SK-N-MC (cell line): ENCODE measurements around the gene CRKL.

ENCODE experiments used
- EZH2 ChIP-seq: fragments of 200-600 bp; sonication (generic); IDR thresholded peaks from one replicate; pipeline ENCODE4 v1.6.1; 2017; ENCODE audit warnings: antibody characterized with exemption
- POLR2AphosphoS5 ChIP-seq: IDR thresholded peaks from 2 replicates; pipeline ENCODE4 v1.6.1; 2012; ENCODE audit warnings: mild to moderate bottlenecking, low read depth, low read length, borderline replicate concordance

DNA sequence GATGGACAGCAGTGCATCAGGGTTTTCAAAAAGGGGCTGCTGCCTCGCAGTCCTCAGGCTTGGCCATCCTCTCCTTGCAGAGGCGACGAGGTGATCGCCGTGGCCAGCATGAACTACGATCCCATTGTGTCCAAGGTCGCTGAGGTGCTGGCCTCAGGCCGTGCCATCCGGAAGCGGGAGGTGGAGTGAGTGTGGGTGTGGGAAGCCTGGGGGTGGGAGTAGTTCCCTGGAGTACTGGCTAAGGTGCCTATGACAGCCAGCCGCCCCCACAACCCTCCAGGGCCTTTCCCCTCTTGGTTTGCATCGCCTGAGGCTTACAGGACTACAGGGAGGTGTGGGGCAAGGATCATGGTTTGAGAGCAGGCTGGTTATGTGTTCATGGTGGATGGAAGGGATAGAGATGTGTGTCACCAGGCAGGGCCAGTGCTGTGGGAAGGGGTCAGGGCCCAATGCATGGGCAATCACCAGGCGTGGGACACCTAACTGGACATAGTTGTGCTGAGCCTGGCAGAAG lies 62.8 kb downstream of the CRKL start:
- TF ChIP-seq POLR2AphosphoS5, result no peak
- TF ChIP-seq EZH2, result no peak
